GM12878 (cell line): ENCODE data around the gene ATL2.

Source experiments
- CBX3 ChIP-seq: fragments of 200-600 bp; sonication (generic); IDR thresholded peaks from 2 replicates; pipeline ENCODE4 v1.6.1; 2016; ENCODE audit warnings: low read depth, borderline replicate concordance
- CTCF ChIP-seq, 3 experiments: IDR thresholded peaks in 2 of 3; conservative IDR thresholded peaks in 1 of 3; 2 replicates each; pipeline ENCODE4 v1.5.1; 2011; ENCODE audit warnings: low read depth in 3 of 3, low read length in 3 of 3, mild to moderate bottlenecking in 3 of 3, control low read depth in 2 of 3, moderate library complexity in 2 of 3, inconsistent platforms in 1 of 3, mixed read lengths in 1 of 3; ENCODE audit not compliant: control insufficient read depth in 2 of 3, insufficient read depth in 1 of 3; ENCODE audit errors: extremely low read depth in 1 of 3
- SMAD1 ChIP-seq: fragments of 450-650 bp; IDR thresholded peaks from 2 replicates; pipeline ENCODE4 v1.6.1; 2018; ENCODE audit warnings: mild to moderate bottlenecking, low read depth; ENCODE audit not compliant: partially characterized antibody
- SMARCA5 ChIP-seq: fragments of 450-650 bp; IDR thresholded peaks from 2 replicates; pipeline ENCODE4 v1.6.1; 2017; ENCODE audit warnings: mild to moderate bottlenecking

DNA sequence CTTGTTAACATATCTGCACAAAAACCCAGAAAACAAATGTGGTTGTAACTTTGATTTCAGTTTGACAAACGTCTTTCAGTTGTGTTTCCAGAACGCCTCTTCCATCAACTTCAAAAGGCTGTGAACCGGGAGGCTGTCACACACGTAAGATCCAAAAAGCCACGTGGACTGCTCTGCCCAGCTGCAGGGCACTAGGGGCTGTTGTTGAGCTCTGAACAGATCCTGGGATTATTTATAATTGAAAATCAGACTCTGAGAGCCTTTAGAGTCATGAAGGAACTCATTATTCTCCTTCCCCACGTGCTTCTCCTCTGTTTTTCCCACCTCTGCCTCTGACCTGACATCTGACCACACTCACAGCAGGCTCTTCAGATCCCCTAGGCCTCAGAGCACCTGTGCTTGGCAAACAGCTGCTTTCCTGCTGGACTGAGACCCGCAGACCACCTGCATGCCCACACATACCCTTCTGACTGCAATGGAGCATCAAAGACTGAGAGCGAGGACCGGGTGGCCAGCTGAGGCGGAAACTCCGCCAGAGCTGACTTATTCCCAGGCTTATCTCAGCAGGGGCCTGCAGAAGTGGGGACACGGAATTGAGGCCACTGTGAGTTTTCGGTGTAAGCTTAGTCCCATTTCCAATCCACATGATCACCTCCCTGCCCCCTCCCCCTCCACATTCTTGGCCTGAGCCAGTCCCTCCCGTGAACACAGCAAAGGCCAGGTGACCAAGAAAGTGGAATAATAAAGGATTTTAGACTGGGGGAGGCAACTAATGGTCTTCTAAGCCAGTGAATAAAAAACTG, 114.8 kb downstream of the ATL2 start:
- TF ChIP-seq CTCF (IDR thresholded peaks at IDR 0.05 in 2 of 3, conservative IDR thresholded peaks at IDR 0.05 in 1 of 3; ENCODE audit: control insufficient read depth in 2 of 3, extremely low read depth in 1 of 3, insufficient read depth in 1 of 3, low read depth in 3 of 3, low read length in 3 of 3) (no peak), CBX3 (no peak), SMAD1 (no peak), SMARCA5 (no peak)
